Smooth muscle cell (in vitro differentiated cells): ENCODE data around the gene ITGA7. TPM values are rescaled to one million over a fixed set of nuclear protein-coding genes. Genes with fewer than 3 reads are reported as not detected.

Experiments used
- DNase-seq: peaks from one replicate; lab custom pipeline; 2025; ENCODE audit not compliant: unreplicated experiment; lab: John Stamatoyannopoulos, UW
- H2AFZ ChIP-seq: fragments of 200-600 bp; sonication (generic); 2 replicates; pipeline ENCODE4 v1.6.0; 2016; ENCODE audit warnings: antibody characterized with exemption, low read depth, mild to moderate bottlenecking
- H3F3A ChIP-seq: fragments of 200-600 bp; sonication (generic); 2 replicates; pipeline ENCODE4 v1.6.0; 2017; ENCODE audit warnings: antibody characterized with exemption, low read depth
- H3K27ac ChIP-seq: fragments of 200-600 bp; sonication (generic); 2 replicates; pipeline ENCODE4 v1.5.1; 2016; ENCODE audit warnings: low read depth, mild to moderate bottlenecking
- H3K27me3 ChIP-seq: fragments of 200-600 bp; sonication (generic); 2 replicates; pipeline ENCODE4 v1.6.1; 2016; ENCODE audit warnings: low read depth, mild to moderate bottlenecking
- H3K36me3 ChIP-seq: fragments of 200-600 bp; sonication (generic); 2 replicates; pipeline ENCODE4 v1.5.1; 2016; ENCODE audit warnings: low read depth
- H3K4me1 ChIP-seq: fragments of 200-600 bp; sonication (generic); 2 replicates; pipeline ENCODE4 v1.5.1; 2016; ENCODE audit warnings: low read depth
- H3K4me2 ChIP-seq: fragments of 200-600 bp; sonication (generic); 2 replicates; pipeline ENCODE4 v1.6.0; 2016; ENCODE audit warnings: mild to moderate bottlenecking
- H3K4me3 ChIP-seq: fragments of 200-600 bp; sonication (generic); 2 replicates; pipeline ENCODE4 v1.5.1; 2016; ENCODE audit warnings: mild to moderate bottlenecking
- H3K79me2 ChIP-seq: fragments of 200-600 bp; sonication (generic); 2 replicates; pipeline ENCODE4 v1.6.0; 2016; ENCODE audit warnings: low read depth, mild to moderate bottlenecking
- H3K9ac ChIP-seq: fragments of 200-600 bp; sonication (generic); 2 replicates; pipeline ENCODE4 v1.6.0; 2016; ENCODE audit warnings: low read depth
- H3K9me3 ChIP-seq: fragments of 200-600 bp; sonication (generic); replicated peaks from 2 replicates; pipeline ENCODE4 v1.5.1; 2016; ENCODE audit warnings: low read depth
- H4K20me1 ChIP-seq: fragments of 200-600 bp; sonication (generic); 2 replicates; pipeline ENCODE4 v1.6.0; 2016; ENCODE audit warnings: low read depth
- CTCF ChIP-seq: fragments of 200-600 bp; sonication (generic); IDR thresholded peaks from 2 replicates; pipeline ENCODE4 v1.5.1; 2017; ENCODE audit warnings: borderline replicate concordance, mild to moderate bottlenecking, antibody characterized with exemption; ENCODE audit not compliant: insufficient read depth, poor library complexity, severe bottlenecking
- WGBS: methylation state at CpG from one replicate; pipeline ENCODE4 v1.1.7; 2016; ENCODE audit warnings: low lambda C conversion rate; 5-methylcytosine and 5-hydroxymethylcytosine counted together
- polyA plus RNA-seq: library from polyadenylated mRNA; unstranded; fragments of >200 nt; fragmentation: Nextera tagmentation; extraction: Ambion mirVana; gene quantifications from 2 replicates; pipeline ENCODE4 v1.2.1, GENCODE V29; 2016
- total RNA-seq: library from RNA; depleted of rRNA; stranded (reverse); fragments of >200 nt; gene quantifications from 2 replicates; pipeline ENCODE4 v1.2.3, GENCODE V29; 2014

ITGA7 gene
- total and polyA plus RNA-seq, 2 experiments from 2014 or later, result 0.90 to 1.1 TPM

GRCh38 chr12:55696141-55696540, 11.6 kb downstream of the ITGA7 start:
- H3K9ac ChIP-seq, result no peak overlapping the region
- no peaks in the 10 kb centered on the region for H3K4me1 ChIP-seq
- no peak overlapping the region for H2AFZ ChIP-seq
- H3K27ac ChIP-seq, result no peak overlapping the region
- H4K20me1 ChIP-seq, result no peaks in the 10 kb centered on the region
- no peak overlapping the region for H3K4me3 ChIP-seq
- no peaks in the 10 kb centered on the region for H3K36me3 ChIP-seq
- no peak overlapping the region for H3K4me2 ChIP-seq
- H3K9me3 ChIP-seq, result no peaks in the 10 kb centered on the region
- no peak for DNase-seq
- TF ChIP-seq CTCF, result no peak
- no peaks in the 10 kb centered on the region for H3K27me3 ChIP-seq
- no peaks in the 10 kb centered on the region for H3F3A ChIP-seq
- no peaks in the 10 kb centered on the region for H3K79me2 ChIP-seq
- WGBS, result 95% methylated on average over 6 of the region's 6 CpGs

GRCh38 chr12:55695349-55695748, 12.4 kb downstream of the ITGA7 start:
- Histone ChIP-seq H3K27ac (no peak overlapping the region), H3K27me3 (no peaks in the 10 kb centered on the region), H3K36me3 (no peaks in the 10 kb centered on the region), H4K20me1 (no peaks in the 10 kb centered on the region), H2AFZ (no peak overlapping the region), H3K79me2 (no peaks in the 10 kb centered on the region), H3K9me3 (no peaks in the 10 kb centered on the region), H3K4me1 (no peaks in the 10 kb centered on the region), H3K4me2 (no peak overlapping the region), H3K9ac (no peak overlapping the region), H3F3A (no peaks in the 10 kb centered on the region), H3K4me3 (no peak overlapping the region)
- WGBS, result 97% methylated on average over 7 of the region's 7 CpGs
- no peak for TF ChIP-seq CTCF
- no peak for DNase-seq

DNA sequence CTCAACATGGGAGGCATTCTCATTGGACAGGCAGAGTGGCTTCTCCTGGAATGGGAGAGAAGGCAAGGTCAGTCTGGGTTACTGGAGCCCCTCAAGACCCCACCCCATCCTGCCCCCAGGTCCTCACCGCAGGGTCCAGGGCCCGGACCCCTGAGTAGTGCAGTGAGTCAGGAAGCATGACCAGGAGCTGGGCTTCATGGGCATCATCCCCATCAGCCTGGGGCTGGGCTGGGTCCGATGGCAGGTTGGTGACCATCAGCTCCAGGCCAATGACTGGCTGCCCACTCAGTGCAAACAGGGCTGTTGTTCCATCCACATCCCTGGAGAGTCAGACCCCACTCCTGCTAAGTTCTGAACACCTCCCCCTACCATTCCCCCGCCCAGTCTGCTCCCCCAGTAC, 13.1 kb downstream of the ITGA7 start:
- no peak overlapping the region for H2AFZ ChIP-seq
- H3K9ac ChIP-seq, result no peak overlapping the region
- no peak overlapping the region for H3K4me3 ChIP-seq
- no peaks in the 10 kb centered on the region for H4K20me1 ChIP-seq
- H3K36me3 ChIP-seq, result no peaks in the 10 kb centered on the region
- no peaks in the 10 kb centered on the region for H3K27me3 ChIP-seq
- WGBS, result 93% methylated on average over 3 of the region's 4 CpGs
- H3K4me2 ChIP-seq, result no peak overlapping the region
- H3K79me2 ChIP-seq, result no peaks in the 10 kb centered on the region
- no peaks in the 10 kb centered on the region for H3K4me1 ChIP-seq
- no peak for TF ChIP-seq CTCF
- H3K9me3 ChIP-seq, result no peaks in the 10 kb centered on the region
- DNase-seq, result no peak
- H3K27ac ChIP-seq, result no peak overlapping the region
- no peaks in the 10 kb centered on the region for H3F3A ChIP-seq

DNA sequence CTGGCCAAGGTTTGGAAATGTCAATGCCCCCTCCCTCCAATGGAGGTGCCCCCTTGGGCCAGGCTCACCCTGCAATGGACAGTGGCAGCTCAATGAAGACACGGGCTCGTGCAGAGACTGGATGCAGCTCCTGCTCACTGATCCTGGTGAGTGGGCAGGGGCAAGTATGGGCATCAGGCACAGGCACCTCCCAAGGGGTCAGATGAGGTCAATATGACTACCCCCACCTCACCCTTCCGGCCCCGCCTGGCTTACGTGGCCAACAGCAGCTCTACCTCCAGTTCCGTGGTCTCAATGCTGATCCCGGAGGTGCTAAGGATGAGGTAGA, 13.6 kb downstream of the ITGA7 start:
- H4K20me1 ChIP-seq, result no peaks in the 10 kb centered on the region
- DNase-seq, result no peak
- H3K4me1 ChIP-seq, result no peaks in the 10 kb centered on the region
- no peak overlapping the region for H3K27ac ChIP-seq
- H3K9ac ChIP-seq, result no peak overlapping the region
- H3K9me3 ChIP-seq, result no peaks in the 10 kb centered on the region
- no peaks in the 10 kb centered on the region for H3K36me3 ChIP-seq
- no peaks in the 10 kb centered on the region for H3F3A ChIP-seq
- H3K27me3 ChIP-seq, result no peaks in the 10 kb centered on the region
- no peaks in the 10 kb centered on the region for H3K79me2 ChIP-seq
- H3K4me3 ChIP-seq, result no peak overlapping the region
- H3K4me2 ChIP-seq, result no peak overlapping the region
- H2AFZ ChIP-seq, result no peak overlapping the region
- WGBS, result 98% methylated on average over 7 of the region's 7 CpGs
- TF ChIP-seq CTCF, result no peak
